Mesenchymal stem cell (in vitro differentiated cells and primary cell): Measurements from ENCODE around the gene BAX.

ENCODE experiments used
- DNase-seq: peaks from one replicate; pipeline ENCODE4 v3.0.0-alpha.2; 2013
- H2AFZ ChIP-seq: one replicate; pipeline ENCODE4 v1.6.1; 2013; ENCODE audit warnings: low read depth, mild to moderate bottlenecking, control low read depth, inconsistent platforms, low read length, moderate library complexity
- H2AK5ac ChIP-seq: 2 replicates; pipeline ENCODE4 v1.6.1; 2013; ENCODE audit warnings: low read length, moderate library complexity, mild to moderate bottlenecking, inconsistent platforms; ENCODE audit not compliant: severe bottlenecking
- H2BK120ac ChIP-seq: one replicate; pipeline ENCODE4 v1.6.1; 2013; ENCODE audit warnings: low read depth, mild to moderate bottlenecking, inconsistent platforms, low read length, moderate library complexity
- H2BK12ac ChIP-seq, 2 experiments: one replicate each; pipeline ENCODE4 v1.6.1; 2013; ENCODE audit warnings: inconsistent platforms in 2 of 2, low read length in 2 of 2, mild to moderate bottlenecking in 2 of 2, moderate library complexity in 2 of 2, control low read depth in 1 of 2
- H2BK15ac ChIP-seq: one replicate; pipeline ENCODE4 v1.6.1; 2013; ENCODE audit warnings: mild to moderate bottlenecking, low read depth, inconsistent platforms; ENCODE audit not compliant: poor library complexity, severe bottlenecking
- H2BK5ac ChIP-seq: 2 replicates; pipeline ENCODE4 v1.6.1; 2013; ENCODE audit warnings: low read depth, mild to moderate bottlenecking, low read length, control low read depth, inconsistent platforms; ENCODE audit not compliant: poor library complexity, severe bottlenecking
- H3K14ac ChIP-seq, 2 experiments: one replicate each; pipeline ENCODE4 v1.6.1; 2013; ENCODE audit warnings: inconsistent platforms in 2 of 2, low read length in 2 of 2, control low read depth in 1 of 2, mild to moderate bottlenecking in 1 of 2, moderate library complexity in 1 of 2
- H3K18ac ChIP-seq, 2 experiments: one replicate each; pipeline ENCODE4 v1.6.1; 2013; ENCODE audit warnings: inconsistent platforms in 2 of 2, low read length in 2 of 2, control low read depth in 1 of 2, low read depth in 1 of 2, mild to moderate bottlenecking in 1 of 2
- H3K23ac ChIP-seq, 2 experiments: one replicate each; pipeline ENCODE4 v1.6.1; 2013; ENCODE audit warnings: inconsistent platforms in 2 of 2, low read length in 2 of 2, mild to moderate bottlenecking in 2 of 2, moderate library complexity in 2 of 2, control low read depth in 1 of 2
- H3K27ac ChIP-seq: 2 replicates; pipeline ENCODE4 v1.5.1; 2013; ENCODE audit warnings: mild to moderate bottlenecking, moderate library complexity, low read length, control low read depth, inconsistent platforms; ENCODE audit not compliant: poor library complexity, severe bottlenecking
- H3K27me3 ChIP-seq, 2 experiments: 2 replicates each; pipeline versions ENCODE4 v1.6.1 to v1.7.0; 2013; ENCODE audit warnings: low read length in 2 of 2, mild to moderate bottlenecking in 2 of 2, moderate library complexity in 2 of 2, control low read depth in 1 of 2, inconsistent platforms in 1 of 2; ENCODE audit not compliant: control insufficient read depth in 1 of 2, insufficient read depth in 1 of 2
- H3K36me3 ChIP-seq, 2 experiments: 2 replicates each; pipeline versions ENCODE4 v1.6.1 to v1.7.0; 2013; ENCODE audit warnings: low read length in 2 of 2, control low read depth in 1 of 2, inconsistent platforms in 1 of 2, low read depth in 1 of 2, mild to moderate bottlenecking in 1 of 2; ENCODE audit not compliant: insufficient read depth in 2 of 2, control insufficient read depth in 1 of 2
- H3K4ac ChIP-seq, 2 experiments: one replicate each; pipeline ENCODE4 v1.6.1; 2013; ENCODE audit warnings: inconsistent platforms in 2 of 2, low read length in 2 of 2, mild to moderate bottlenecking in 2 of 2, moderate library complexity in 2 of 2, control low read depth in 1 of 2, low read depth in 1 of 2
- H3K4me1 ChIP-seq: 2 replicates; pipeline ENCODE4 v1.6.1; 2013; ENCODE audit warnings: low read depth, low read length, control low read depth; ENCODE audit not compliant: control insufficient read depth, insufficient read depth
- H3K4me2 ChIP-seq: 2 replicates; pipeline ENCODE4 v1.6.1; 2013; ENCODE audit warnings: low read length, mild to moderate bottlenecking, inconsistent platforms; ENCODE audit not compliant: poor library complexity, severe bottlenecking
- H3K4me3 ChIP-seq, 2 experiments: 2 replicates each; pipeline versions ENCODE4 v1.5.1 to v1.7.0; 2013; ENCODE audit warnings: low read length in 2 of 2, mild to moderate bottlenecking in 2 of 2, control low read depth in 1 of 2, low read depth in 1 of 2; ENCODE audit not compliant: insufficient read depth in 1 of 2
- H3K79me1 ChIP-seq: replicated peaks from 2 replicates; pipeline ENCODE4 v1.6.1; 2013; ENCODE audit warnings: mild to moderate bottlenecking, control low read depth, low read length, inconsistent platforms; ENCODE audit not compliant: poor library complexity, severe bottlenecking
- H3K9ac ChIP-seq: 2 replicates; pipeline ENCODE4 v1.7.0; 2013; ENCODE audit warnings: mild to moderate bottlenecking, low read length, moderate library complexity
- H3K9me3 ChIP-seq: 2 replicates; pipeline ENCODE4 v1.7.0; 2013; ENCODE audit warnings: mild to moderate bottlenecking, low read length; ENCODE audit not compliant: control insufficient read depth
- H4K8ac ChIP-seq: one replicate; pipeline ENCODE4 v1.6.1; 2013; ENCODE audit warnings: inconsistent platforms, mild to moderate bottlenecking, low read length, moderate library complexity
- H4K91ac ChIP-seq: one replicate; pipeline ENCODE4 v1.6.1; 2013; ENCODE audit warnings: mild to moderate bottlenecking, low read length, inconsistent platforms
- WGBS: methylation state at CpG from one replicate; pipeline ENCODE4 v1.1.7; 2013; ENCODE audit warnings: mixed read lengths; 5-methylcytosine and 5-hydroxymethylcytosine counted together

BAX gene

DNA sequence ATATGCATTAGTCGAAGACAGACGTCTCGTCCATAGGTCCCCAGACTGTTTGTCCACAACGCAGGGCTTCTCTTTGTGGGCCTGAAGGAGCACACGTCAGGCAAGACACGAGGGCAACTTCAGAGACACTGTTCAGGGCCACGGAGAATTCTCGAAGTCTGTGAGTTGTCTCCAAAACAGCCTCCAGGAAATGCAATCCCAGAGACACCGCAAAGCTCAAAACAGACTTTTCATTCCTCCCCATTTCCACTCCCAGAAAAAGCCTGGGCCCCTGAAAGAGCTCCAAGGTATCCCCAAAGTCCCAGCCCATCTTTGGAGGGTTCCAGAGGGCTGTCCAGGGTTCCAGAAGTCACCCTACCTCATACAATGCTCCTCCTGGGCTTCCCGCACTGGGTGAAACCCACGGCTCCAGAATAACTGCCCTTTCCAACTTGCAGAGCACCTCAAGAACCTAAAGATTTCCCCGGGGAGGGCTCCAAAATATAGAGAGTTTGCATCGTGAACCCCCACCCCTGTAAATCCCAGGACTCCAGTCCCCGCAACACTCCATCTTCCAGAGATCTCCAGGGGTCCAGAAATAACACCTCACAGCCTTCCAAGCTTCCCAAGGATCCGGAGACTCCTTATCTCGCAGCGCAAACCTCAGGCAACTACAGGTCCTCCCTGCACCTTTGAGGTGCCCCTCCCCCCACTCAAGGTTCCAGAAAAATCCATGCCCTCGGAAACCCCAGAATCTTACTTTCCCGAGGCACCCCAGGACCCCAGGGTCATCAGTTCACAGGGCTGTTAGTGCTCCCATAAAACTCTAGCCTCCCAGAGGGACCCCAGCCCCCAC is 9.7 kb downstream of the BAX start:
- H2BK5ac ChIP-seq, result peak overlapping the region; percentile 99

DNA sequence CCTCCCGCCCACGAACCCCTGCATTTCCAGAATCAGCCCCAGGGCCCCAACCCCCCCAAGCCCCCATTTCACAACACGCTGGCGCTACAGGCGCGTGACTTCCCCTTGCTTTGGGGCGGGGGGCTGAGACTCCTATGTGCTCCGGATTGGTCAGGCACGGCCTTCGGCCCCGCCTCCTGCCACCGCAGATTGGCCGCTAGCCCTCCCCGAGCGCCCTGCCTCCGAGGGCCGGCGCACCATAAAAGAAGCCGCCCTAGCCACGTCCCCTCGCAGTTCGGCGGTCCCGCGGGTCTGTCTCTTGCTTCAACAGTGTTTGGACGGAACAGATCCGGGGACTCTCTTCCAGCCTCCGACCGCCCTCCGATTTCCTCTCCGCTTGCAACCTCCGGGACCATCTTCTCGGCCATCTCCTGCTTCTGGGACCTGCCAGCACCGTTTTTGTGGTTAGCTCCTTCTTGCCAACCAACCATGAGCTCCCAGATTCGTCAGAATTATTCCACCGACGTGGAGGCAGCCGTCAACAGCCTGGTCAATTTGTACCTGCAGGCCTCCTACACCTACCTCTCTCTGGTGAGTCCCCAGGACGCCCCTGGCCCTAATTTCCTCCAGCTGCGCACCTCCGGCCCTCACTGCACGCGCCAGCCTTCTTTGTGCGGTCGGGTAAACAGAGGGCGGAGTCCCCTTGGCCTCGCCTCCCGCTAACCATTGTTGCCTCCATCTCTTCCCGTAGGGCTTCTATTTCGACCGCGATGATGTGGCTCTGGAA is 10.5 kb downstream of the BAX start, which contains the start of gene FTL:
FTL (plus strand) TSS at position 270 of the 766 bp plus-strand sequence; CDS start at position 469, 199 bp downstream.
- Histone ChIP-seq H2BK120ac (peak within 1 kb of the TSS; percentile 46), H3K27me3 (no peaks in the 10 kb centered on the region), H3K4me2 (peak within 1 kb of the TSS; percentile 64), H3K4me1 (peaks cover 46% of the 10 kb centered on the region), H2AK5ac (peak within 1 kb of the TSS; percentile 96), H2BK5ac (peak within 1 kb of the TSS; percentile 99), H4K8ac (peak within 1 kb of the TSS; percentile 74), H3K27ac (peak within 1 kb of the TSS; percentile 87), H2BK12ac (peak within 1 kb of the TSS; percentile 79 to 82), H3K23ac (peak within 1 kb of the TSS in 1 of 2 experiments; percentile 30), H4K91ac (peak within 1 kb of the TSS; percentile 93), H3K4me3 (peak within 1 kb of the TSS; percentile 88 to 100), H2AFZ (no peak within 1 kb of the TSS), H3K4ac (peak within 1 kb of the TSS; percentile 82 to 85), H2BK15ac (peak within 1 kb of the TSS; percentile 73), H3K14ac (peak within 1 kb of the TSS in 1 of 2 experiments; percentile 98), H3K79me1 (peaks cover 3% of the 10 kb centered on the region), H3K36me3 (peaks cover 47 to 61% of the 10 kb centered on the region in 2 experiments), H3K18ac (peak within 1 kb of the TSS; percentile 71 to 95), H3K9ac (peak within 1 kb of the TSS; percentile 98), H3K9me3 (no peaks in the 10 kb centered on the region)
- WGBS, result under 1% methylated on average over 47 of the region's 52 CpGs
- peak; percentile 97 for DNase-seq

More for the DNA sequence above, 9.7 kb downstream of the BAX start:
- H2BK12ac ChIP-seq, result peak overlapping the region; percentile 79 to 82
- H2BK15ac ChIP-seq, result peak overlapping the region; percentile 73
- H2BK120ac ChIP-seq, result peak overlapping the region; percentile 46
- peak overlapping the region; percentile 74 for H4K8ac ChIP-seq
- WGBS, result 13% methylated on average over 19 of the region's 19 CpGs
- H3K4me1 ChIP-seq, result peaks cover 45% of the 10 kb centered on the region
- H4K91ac ChIP-seq, result peak overlapping the region; percentile 93
- peaks cover 39 to 61% of the 10 kb centered on the region in 2 experiments for H3K36me3 ChIP-seq
- peak; percentile 86 for DNase-seq
- H3K18ac ChIP-seq, result peak overlapping the region; percentile 71 to 79
- H3K4me2 ChIP-seq, result peak overlapping the region; percentile 60
- H3K4ac ChIP-seq, result peak overlapping the region; percentile 82 to 85
- no peak overlapping the region for H3K23ac ChIP-seq
- H3K9ac ChIP-seq, result peak overlapping the region; percentile 93
- H3K27ac ChIP-seq, result peak overlapping the region; percentile 87
- peak overlapping the region; percentile 96 for H2AK5ac ChIP-seq
- no peak overlapping the region for H2AFZ ChIP-seq
- peaks cover 3% of the 10 kb centered on the region for H3K79me1 ChIP-seq
- H3K14ac ChIP-seq, result peak overlapping the region in 1 of 2 experiments; percentile 53
- peak overlapping the region in 1 of 2 experiments; percentile 64 for H3K4me3 ChIP-seq
- H3K9me3 ChIP-seq, result no peaks in the 10 kb centered on the region
- H3K27me3 ChIP-seq, result no peaks in the 10 kb centered on the region

DNA sequence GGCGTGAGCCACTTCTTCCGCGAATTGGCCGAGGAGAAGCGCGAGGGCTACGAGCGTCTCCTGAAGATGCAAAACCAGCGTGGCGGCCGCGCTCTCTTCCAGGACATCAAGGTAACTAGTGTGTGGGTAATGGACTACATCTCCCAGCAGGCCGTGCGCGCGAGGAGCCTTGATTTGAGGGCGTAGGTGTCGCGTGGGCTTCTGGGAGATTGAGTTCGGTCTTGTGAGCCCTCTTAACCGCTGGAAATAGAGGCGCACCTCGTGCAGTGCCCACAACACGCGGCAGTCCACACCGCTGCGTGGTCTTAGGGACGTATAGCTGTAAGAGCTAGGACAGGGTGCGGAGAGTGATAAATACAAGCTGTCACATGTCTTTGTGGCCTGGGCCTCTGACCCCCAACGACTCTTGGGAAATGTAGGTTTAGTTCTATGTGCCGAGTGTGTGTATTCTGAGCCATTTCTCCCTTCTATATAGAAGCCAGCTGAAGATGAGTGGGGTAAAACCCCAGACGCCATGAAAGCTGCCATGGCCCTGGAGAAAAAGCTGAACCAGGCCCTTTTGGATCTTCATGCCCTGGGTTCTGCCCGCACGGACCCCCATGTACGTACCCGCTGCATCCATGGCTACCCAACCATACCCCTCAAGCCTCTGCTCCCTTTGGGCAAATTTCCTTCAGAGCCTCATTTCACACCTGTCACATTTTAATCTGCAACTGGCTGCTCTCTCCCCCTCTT is 11.3 kb downstream of the BAX start:
- Histone ChIP-seq H3K14ac (peak overlapping the region in 1 of 2 experiments; percentile 98), H4K91ac (no peak overlapping the region)
- WGBS, result 12% methylated on average over 35 of the region's 36 CpGs

More for the DNA sequence above, 11.3 kb downstream of the BAX start:
- Histone ChIP-seq H3K27me3 (no peaks in the 10 kb centered on the region), H3K9ac (peak overlapping the region; percentile 98), H3K4me3 (peak overlapping the region; percentile 88 to 100), H2BK120ac (no peak overlapping the region), H3K9me3 (no peaks in the 10 kb centered on the region), H2BK15ac (no peak overlapping the region), H2BK5ac (no peak overlapping the region), H2AFZ (no peak overlapping the region), H3K79me1 (peaks cover 4% of the 10 kb centered on the region), H3K27ac (peak overlapping the region; percentile 84), H3K4me2 (peak overlapping the region; percentile 64), H3K4me1 (peaks cover 47% of the 10 kb centered on the region), H4K8ac (peak overlapping the region; percentile 22), H2AK5ac (no peak overlapping the region), H2BK12ac (no peak overlapping the region), H3K18ac (peak overlapping the region; percentile 46 to 95), H3K23ac (peak overlapping the region in 1 of 2 experiments; percentile 27), H3K36me3 (peaks cover 47 to 61% of the 10 kb centered on the region in 2 experiments), H3K4ac (peak overlapping the region; percentile 15 to 81)
- peak; percentile 85 for DNase-seq
